HEK293 (cell line): ENCODE data around the gene MTFMT.

Source experiments
- CTCF ChIA-PET: fragments of 350-600 bp; formaldehyde crosslinking; extraction: SDS; loops from one replicate; lab custom pipeline; 2021; ENCODE audit warnings: antibody characterized with exemption; lab: Yijun Ruan, JAX
- POLR2A ChIA-PET: fragments of 300-600 bp; formaldehyde crosslinking; extraction: SDS; loops from one replicate; lab custom pipeline; 2020; ENCODE audit warnings: antibody characterized with exemption, inconsistent platforms; lab: Yijun Ruan, JAX
- H3K27ac ChIP-seq: fragments of 200-500 bp; sonication (Bioruptor generic); 2 replicates; pipeline ENCODE4 v1.5.1; 2014; ENCODE audit warnings: low read depth, low read length, control low read depth, inconsistent platforms; ENCODE audit errors: extremely low read depth
- H3K36me3 ChIP-seq, 2 experiments: fragments of 200-500 bp in 1 of 2; sonication (Bioruptor generic) in 1 of 2; 1 replicate in 1 of 2; 2 replicates in 1 of 2; pipeline ENCODE4 v1.5.1; 2014 to 2017; ENCODE audit warnings: inconsistent platforms in 2 of 2, low read length in 2 of 2; ENCODE audit not compliant: control insufficient read depth in 2 of 2, insufficient read depth in 1 of 2
- H3K4me1 ChIP-seq: fragments of 200-500 bp; sonication (Bioruptor generic); 2 replicates; pipeline ENCODE4 v1.5.1; 2014; ENCODE audit warnings: mild to moderate bottlenecking, low read length, inconsistent platforms; ENCODE audit not compliant: control insufficient read depth, insufficient read depth
- H3K4me3 ChIP-seq: 2 replicates; pipeline ENCODE4 v1.5.1; 2011; ENCODE audit warnings: low read depth, mild to moderate bottlenecking, control low read depth, low read length, moderate library complexity
- H3K9me3 ChIP-seq: fragments of 200-500 bp; sonication (Bioruptor generic); 2 replicates; pipeline ENCODE4 v1.5.1; 2014; ENCODE audit warnings: low read depth, low read length, inconsistent platforms; ENCODE audit not compliant: control insufficient read depth, insufficient read depth
- GLIS1 ChIP-seq: fragments of 450-650 bp; formaldehyde crosslinking; IDR thresholded peaks from 2 replicates; pipeline ENCODE4 v1.5.1; 2016; ENCODE audit warnings: missing biosample characterization, missing genetic modification characterization
- KLF16 ChIP-seq: fragments of 450-650 bp; formaldehyde crosslinking; IDR thresholded peaks from 2 replicates; pipeline ENCODE4 v1.5.1; 2017; ENCODE audit warnings: missing biosample characterization, missing genetic modification characterization
- MZF1 ChIP-seq: fragments of 450-650 bp; formaldehyde crosslinking; IDR thresholded peaks from 2 replicates; pipeline ENCODE4 v1.5.1; 2017; ENCODE audit warnings: missing biosample characterization, missing genetic modification characterization, borderline replicate concordance
- PRDM6 ChIP-seq: fragments of 450-650 bp; formaldehyde crosslinking; IDR thresholded peaks from 2 replicates; pipeline ENCODE4 v1.5.1; 2017; ENCODE audit warnings: missing biosample characterization, missing genetic modification characterization
- TCF7L2 ChIP-seq: IDR thresholded peaks from 2 replicates; pipeline ENCODE4 v1.6.1; 2011; ENCODE audit warnings: low read depth, mild to moderate bottlenecking, inconsistent platforms, low read length, moderate library complexity, borderline replicate concordance
- WT1 ChIP-seq: fragments of 450-650 bp; formaldehyde crosslinking; IDR thresholded peaks from 2 replicates; pipeline ENCODE4 v1.5.1; 2016; ENCODE audit warnings: missing biosample characterization, missing genetic modification characterization
- YY1 ChIP-seq: fragments of 450-650 bp; formaldehyde crosslinking; IDR thresholded peaks from 2 replicates; pipeline ENCODE4 v1.5.1; 2018; ENCODE audit warnings: missing biosample characterization, missing genetic modification characterization
- ZBTB11 ChIP-seq: fragments of 450-650 bp; formaldehyde crosslinking; conservative IDR thresholded peaks from 2 replicates; pipeline ENCODE4 v1.5.1; 2016; ENCODE audit warnings: low read depth, missing biosample characterization, missing genetic modification characterization
- ZBTB20 ChIP-seq: fragments of 450-650 bp; formaldehyde crosslinking; IDR thresholded peaks from 2 replicates; pipeline ENCODE4 v1.5.1; 2016; ENCODE audit warnings: missing biosample characterization, missing genetic modification characterization
- ZIC2 ChIP-seq: fragments of 450-650 bp; formaldehyde crosslinking; IDR thresholded peaks from 2 replicates; pipeline ENCODE4 v1.5.1; 2016; ENCODE audit warnings: missing biosample characterization, missing genetic modification characterization
- ZNF10 ChIP-seq: fragments of 450-650 bp; formaldehyde crosslinking; IDR thresholded peaks from 2 replicates; pipeline ENCODE4 v1.5.1; 2017; ENCODE audit warnings: missing biosample characterization, missing genetic modification characterization
- ZNF324 ChIP-seq: fragments of 450-650 bp; formaldehyde crosslinking; IDR thresholded peaks from 2 replicates; pipeline ENCODE4 v1.5.1; 2016; ENCODE audit warnings: missing biosample characterization, missing genetic modification characterization
- ZNF335 ChIP-seq: fragments of 450-650 bp; formaldehyde crosslinking; conservative IDR thresholded peaks from 2 replicates; pipeline ENCODE4 v1.5.1; 2016; ENCODE audit warnings: missing biosample characterization, missing genetic modification characterization
- ZNF473 ChIP-seq: fragments of 450-650 bp; formaldehyde crosslinking; IDR thresholded peaks from 2 replicates; pipeline ENCODE4 v1.5.1; 2017; ENCODE audit warnings: missing biosample characterization, missing genetic modification characterization
- ZNF510 ChIP-seq: fragments of 450-650 bp; formaldehyde crosslinking; IDR thresholded peaks from 2 replicates; pipeline ENCODE4 v1.5.1; 2018; ENCODE audit warnings: mild to moderate bottlenecking, missing genetic modification characterization, missing biosample characterization; ENCODE audit not compliant: insufficient replicate concordance
- ZNF560 ChIP-seq: fragments of 450-650 bp; formaldehyde crosslinking; IDR thresholded peaks from 2 replicates; pipeline ENCODE4 v1.5.1; 2017; ENCODE audit warnings: missing biosample characterization, missing genetic modification characterization, borderline replicate concordance
- ZNF580 ChIP-seq: fragments of 450-650 bp; formaldehyde crosslinking; IDR thresholded peaks from 2 replicates; pipeline ENCODE4 v1.5.1; 2016; ENCODE audit warnings: missing biosample characterization, missing genetic modification characterization
- ZNF623 ChIP-seq: fragments of 450-650 bp; formaldehyde crosslinking; IDR thresholded peaks from 2 replicates; pipeline ENCODE4 v1.5.1; 2016; ENCODE audit warnings: missing biosample characterization, missing genetic modification characterization
- ZNF626 ChIP-seq: fragments of 450-650 bp; sonication (Bioruptor Pico); formaldehyde crosslinking; IDR thresholded peaks from 2 replicates; pipeline ENCODE4 v1.5.1; 2018; ENCODE audit warnings: missing biosample characterization, missing genetic modification characterization, inconsistent platforms
- ZNF704 ChIP-seq: fragments of 450-650 bp; formaldehyde crosslinking; IDR thresholded peaks from 2 replicates; pipeline ENCODE4 v1.5.1; 2016; ENCODE audit warnings: missing biosample characterization, missing genetic modification characterization
- ZNF76 ChIP-seq: fragments of 450-650 bp; formaldehyde crosslinking; IDR thresholded peaks from 2 replicates; pipeline ENCODE4; 2016; ENCODE audit warnings: low read depth, missing biosample characterization, missing genetic modification characterization, borderline replicate concordance
- ZNF792 ChIP-seq: fragments of 450-650 bp; formaldehyde crosslinking; IDR thresholded peaks from 2 replicates; pipeline ENCODE4 v1.5.1; 2016; ENCODE audit warnings: missing biosample characterization, missing genetic modification characterization
- ZNF830 ChIP-seq: fragments of 450-650 bp; IDR thresholded peaks from 2 replicates; pipeline ENCODE4 v1.5.0; 2018; ENCODE audit warnings: missing biosample characterization, missing genetic modification characterization, low read depth, mild to moderate bottlenecking, moderate library complexity
- ZNF837 ChIP-seq: fragments of 450-650 bp; formaldehyde crosslinking; IDR thresholded peaks from 2 replicates; pipeline ENCODE4 v1.5.1; 2016; ENCODE audit warnings: missing biosample characterization, missing genetic modification characterization
- ZNF843 ChIP-seq: fragments of 450-650 bp; formaldehyde crosslinking; IDR thresholded peaks from 2 replicates; pipeline ENCODE4 v1.5.1; 2016; ENCODE audit warnings: missing biosample characterization, missing genetic modification characterization
- ZSCAN18 ChIP-seq: fragments of 450-650 bp; formaldehyde crosslinking; IDR thresholded peaks from 2 replicates; pipeline ENCODE4 v1.5.1; 2016; ENCODE audit warnings: missing biosample characterization, missing genetic modification characterization

The MTFMT gene

GRCh38 chr15:65026756-65027155 lies 2.7 kb downstream of the MTFMT start:
- POLR2A ChIA-PET = no interaction called here
- CTCF ChIA-PET = interaction anchor here (0.7 kb wide), 1 partner anchor 28 kb away, joined by 3 read pairs; no protein-coding TSS in a partner anchor
- no peak overlapping the region for H3K4me3 ChIP-seq

GRCh38 chr15:65021488-65021887 lies 8.0 kb downstream of the MTFMT start:
- CTCF ChIA-PET = no interaction called here
- TF ChIP-seq ZNF626 (tag by site-specific recombination) (no peak), TCF7L2 (no peak), ZNF623 (tag by site-specific recombination) (no peak), ZNF580 (tag by site-specific recombination) (no peak), ZNF843 (tag by site-specific recombination) (no peak), ZNF510 (tag by site-specific recombination) (no peak), WT1 (no peak), ZIC2 (tag by site-specific recombination) (no peak), ZBTB11 (no peak), ZNF473 (tag by site-specific recombination) (no peak), ZNF837 (tag by site-specific recombination) (no peak)
- TF ChIP-seq, all 188 proteins: peak for 0
- POLR2A ChIA-PET = no interaction called here
- H3K4me1 ChIP-seq = no peaks in the 10 kb centered on the region
- H3K4me3 ChIP-seq = no peak overlapping the region
- H3K27ac ChIP-seq = no peak overlapping the region
- H3K9me3 ChIP-seq = no peaks in the 10 kb centered on the region
- H3K36me3 ChIP-seq = peaks cover 27 to 59% of the 10 kb centered on the region in 2 experiments

More at GRCh38 chr15:65026756-65027155, 2.7 kb downstream of the MTFMT start:
- H3K27ac ChIP-seq = no peak overlapping the region
- H3K36me3 ChIP-seq = peaks cover 17 to 27% of the 10 kb centered on the region in 2 experiments; a peak in 2 of 3 replicates
- no peaks in the 10 kb centered on the region for H3K9me3 ChIP-seq
- TF ChIP-seq MZF1 (no peak), ZBTB20 (tag by site-specific recombination) (no peak), ZNF10 (tag by site-specific recombination) (no peak), ZNF560 (tag by site-specific recombination) (no peak)
- H3K4me1 ChIP-seq = no peaks in the 10 kb centered on the region

GRCh38 chr15:65020419-65020818 lies 9.0 kb downstream of the MTFMT start:
- POLR2A ChIA-PET = no interaction called here
- Histone ChIP-seq H3K36me3 (peaks cover 31 to 59% of the 10 kb centered on the region in 2 experiments), H3K27ac (no peak overlapping the region), H3K4me1 (no peaks in the 10 kb centered on the region), H3K4me3 (no peak overlapping the region), H3K9me3 (no peaks in the 10 kb centered on the region)
- CTCF ChIA-PET = interaction anchor here (0.7 to 1.0 kb wide), 3 partner anchors 79 to 277 kb away, joined by 3 to 6 read pairs (median 5); no protein-coding TSS in a partner anchor
- TF ChIP-seq ZNF76 (no peak), ZNF792 (tag by site-specific recombination) (no peak), KLF16 (tag by site-specific recombination) (no peak), ZNF704 (no peak), YY1 (no peak), PRDM6 (tag by site-specific recombination) (no peak), ZSCAN18 (no peak), ZNF324 (tag by site-specific recombination) (no peak), GLIS1 (tag by site-specific recombination) (no peak), ZNF335 (tag by site-specific recombination) (no peak), ZNF830 (tag by site-specific recombination) (no peak)
